ENCODE data around the gene EPB41L1.

Gene EPB41L1

DNA sequence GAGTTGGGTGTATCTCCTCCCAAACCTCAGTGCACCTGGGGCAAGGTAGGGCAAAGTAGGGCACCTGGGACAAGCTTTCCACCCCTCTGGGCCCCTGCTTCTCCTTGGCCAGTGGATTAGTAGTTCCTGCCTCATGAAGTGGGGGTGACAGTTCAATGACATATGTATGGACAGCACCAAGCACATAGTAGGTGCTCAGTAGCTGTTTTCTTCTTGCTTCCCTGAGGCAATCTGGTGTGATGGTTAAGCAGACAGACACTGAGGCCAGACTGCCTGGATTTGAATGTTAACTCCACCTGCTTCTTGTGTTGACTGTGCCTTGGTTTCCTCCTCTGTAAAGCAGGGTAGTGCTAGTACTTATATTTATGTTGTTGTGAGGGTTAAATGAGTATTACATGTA is 25.8 kb downstream of the EPB41L1 start:
- no peak overlapping the region for H3K4me3 ChIP-seq (ENCODE audit: low read depth, low read length)
- no peak for DNase-seq (ENCODE audit: low read depth)

DNA sequence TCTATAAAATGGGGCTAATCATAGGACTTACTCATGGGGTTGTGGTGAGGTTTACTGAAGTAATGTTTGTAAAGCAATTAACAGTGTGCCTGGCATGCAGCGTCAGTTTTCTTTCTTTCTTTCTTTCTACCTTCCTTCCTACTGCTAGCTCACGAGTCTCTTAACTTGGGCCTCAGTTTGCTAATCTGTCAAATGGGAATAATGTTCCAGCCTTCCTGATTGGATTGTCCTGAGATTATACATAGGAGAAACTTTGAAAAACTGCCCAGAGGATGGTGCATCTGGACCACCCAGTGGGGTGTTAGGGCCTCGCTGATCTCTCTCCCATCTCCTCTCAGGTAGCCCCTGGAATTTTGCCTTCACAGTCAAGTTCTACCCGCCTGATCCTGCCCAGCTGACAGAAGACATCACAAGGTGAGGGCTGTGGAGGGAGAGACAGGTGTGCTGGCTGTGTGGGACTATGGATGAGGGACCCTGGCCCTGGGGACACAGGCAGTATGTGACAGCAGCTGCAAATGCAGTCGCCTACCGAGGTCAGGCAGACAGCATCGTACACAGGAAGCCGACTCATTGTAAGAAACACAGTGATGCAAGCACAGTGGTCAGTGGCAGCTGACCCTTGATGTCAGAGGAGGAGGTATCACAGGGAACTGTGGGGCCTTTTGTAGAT is 27.5 kb downstream of the EPB41L1 start:
- H3K4me3 ChIP-seq (ENCODE audit: low read depth, low read length), result no peak overlapping the region
- DNase-seq (ENCODE audit: low read depth), result peak; percentile 44

DNA sequence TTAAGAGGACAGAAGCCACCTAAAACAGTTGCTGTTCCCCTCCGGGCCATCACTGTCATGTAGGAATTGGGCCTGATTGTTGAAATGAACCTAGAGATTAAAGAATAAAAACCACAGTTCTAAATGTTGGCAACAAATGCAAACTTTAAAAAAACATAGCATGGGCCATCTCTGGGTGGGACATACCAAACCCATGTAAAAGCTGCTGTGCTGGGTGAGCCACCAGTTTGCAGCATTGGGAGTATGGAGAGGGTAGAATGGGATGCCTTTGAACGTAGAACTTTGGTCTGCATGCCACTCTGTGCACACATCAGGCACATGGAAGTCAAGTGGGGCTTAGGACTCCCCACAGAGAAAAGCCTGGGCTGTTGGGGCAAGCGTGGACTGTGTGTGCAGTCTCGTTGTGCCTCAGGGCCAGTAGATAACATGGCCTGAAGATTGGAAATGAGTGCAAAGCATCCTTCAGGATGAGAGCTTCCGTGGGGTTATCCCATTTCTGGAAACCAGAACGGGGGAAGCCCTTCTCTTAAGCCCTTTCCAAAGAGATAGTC is 28.1 kb downstream of the EPB41L1 start:
- H3K4me3 ChIP-seq (ENCODE audit: low read depth, low read length), result no peak overlapping the region
- no peak for DNase-seq (ENCODE audit: low read depth)

DNA sequence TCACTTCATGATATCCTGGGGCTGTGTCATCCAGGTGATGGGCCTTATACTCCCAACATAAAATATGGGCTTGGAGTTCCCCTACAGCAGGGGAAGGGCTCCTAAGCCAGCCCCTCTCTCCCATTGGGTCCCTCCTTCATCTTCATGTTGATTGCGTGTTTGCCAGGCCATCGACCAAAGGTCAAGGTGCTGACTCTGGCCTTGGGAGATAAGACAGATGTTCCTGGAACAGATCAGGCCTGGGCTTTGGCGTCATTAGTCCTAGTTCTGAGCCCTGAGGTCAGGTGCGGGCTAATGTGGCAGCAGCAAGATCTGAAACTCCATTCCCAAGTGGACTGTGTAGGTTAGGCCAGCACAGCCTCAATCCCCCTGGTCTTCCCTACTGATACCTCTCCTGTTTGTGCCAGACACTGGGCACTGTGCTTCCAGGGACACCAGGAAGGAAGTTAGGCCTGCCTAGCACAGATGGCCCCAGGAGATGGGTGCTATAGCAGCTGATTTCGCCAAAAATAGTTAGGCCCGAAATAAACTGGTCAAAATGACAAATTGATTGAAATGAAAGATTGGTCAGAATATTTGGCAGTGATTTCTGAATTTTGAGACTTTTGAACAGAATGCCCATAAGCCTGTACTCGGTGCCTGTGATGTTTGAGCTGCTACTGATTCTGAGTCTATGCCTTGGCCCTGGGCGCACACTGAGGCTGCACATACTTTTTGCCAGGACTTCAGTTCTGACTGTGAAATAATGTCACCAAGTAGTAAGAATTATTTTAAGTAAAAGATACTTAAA is 28.8 kb downstream of the EPB41L1 start:
- H3K4me3 ChIP-seq (ENCODE audit: low read depth, low read length), result no peak overlapping the region
- no peak for DNase-seq (ENCODE audit: low read depth)

DNA sequence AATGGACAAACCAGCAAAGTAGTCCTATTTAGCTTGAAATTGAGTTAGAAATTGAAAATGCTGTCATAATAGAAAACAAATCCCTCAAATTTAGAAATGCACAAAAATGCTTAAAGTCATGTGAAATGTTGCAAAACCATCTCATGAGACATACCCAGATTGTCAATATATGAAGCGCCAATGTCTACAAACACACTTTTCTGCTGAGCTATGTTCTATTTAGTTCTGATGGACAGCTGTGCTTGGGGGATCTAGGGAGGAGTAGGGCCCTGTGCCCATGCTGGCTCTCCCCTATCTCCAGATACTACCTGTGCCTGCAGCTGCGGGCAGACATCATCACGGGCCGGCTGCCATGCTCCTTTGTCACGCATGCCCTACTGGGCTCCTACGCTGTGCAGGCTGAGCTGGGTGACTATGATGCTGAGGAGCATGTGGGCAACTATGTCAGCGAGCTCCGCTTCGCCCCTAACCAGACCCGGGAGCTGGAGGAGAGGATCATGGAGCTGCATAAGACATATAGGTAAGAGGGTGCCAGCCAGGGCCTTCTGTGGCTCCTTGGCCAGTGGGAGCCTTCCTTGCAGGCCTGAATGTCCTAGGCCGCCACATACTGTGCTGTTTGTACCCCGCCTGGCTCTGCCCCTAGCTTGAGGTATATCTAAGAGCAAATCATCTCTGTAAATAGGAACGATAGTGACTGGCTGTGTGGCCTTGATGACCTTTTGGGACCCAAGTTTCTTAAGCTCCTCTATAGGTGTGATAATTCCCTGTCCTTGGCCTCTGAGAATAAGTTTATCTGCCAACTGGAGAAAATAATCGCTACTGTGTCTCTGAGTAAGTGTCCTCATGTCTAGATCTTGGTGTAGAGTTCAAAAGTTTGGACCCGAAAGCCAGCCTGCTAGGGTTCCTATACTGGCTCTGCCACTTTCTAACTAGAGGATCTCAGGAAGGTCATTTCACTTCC is 30.6 kb downstream of the EPB41L1 start:
- no peak overlapping the region for H3K4me3 ChIP-seq (ENCODE audit: low read depth, low read length)
- DNase-seq (ENCODE audit: low read depth), result no peak

DNA sequence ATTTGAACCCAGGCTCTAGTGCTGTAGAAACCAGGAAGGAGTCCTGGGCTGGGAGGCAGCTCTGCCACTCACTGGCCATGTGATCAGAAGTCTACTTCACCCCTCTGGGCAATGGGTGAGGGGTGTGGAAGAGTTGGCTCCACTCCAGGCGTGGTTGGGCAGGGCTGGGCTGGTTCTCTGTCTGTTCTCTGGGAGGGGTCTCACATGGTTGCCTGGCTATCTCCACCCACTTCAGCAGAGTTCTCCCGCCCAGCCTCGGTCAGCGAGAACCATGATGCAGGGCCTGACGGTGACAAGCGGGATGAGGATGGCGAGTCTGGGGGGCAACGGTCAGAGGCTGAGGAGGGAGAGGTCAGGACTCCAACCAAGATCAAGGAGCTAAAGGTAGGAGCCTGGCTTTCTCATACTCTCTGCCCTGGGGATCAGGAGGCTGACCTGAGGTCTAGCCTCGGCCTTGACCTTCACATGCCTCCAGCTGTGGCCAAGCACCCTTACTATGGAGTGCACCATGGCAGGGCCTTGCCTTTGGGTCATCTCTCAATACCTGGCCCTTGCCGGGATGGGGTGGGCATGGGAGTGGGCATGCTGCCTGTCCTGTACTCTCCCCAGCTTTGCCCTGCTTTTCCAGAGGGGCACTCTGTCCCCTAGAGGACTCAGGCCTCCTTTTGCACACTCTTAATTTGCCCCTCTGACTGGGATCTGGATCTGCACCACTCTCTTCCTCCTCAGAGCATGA is 39.6 kb downstream of the EPB41L1 start:
- no peak overlapping the region for H3K4me3 ChIP-seq (ENCODE audit: low read depth, low read length)
- no peak for DNase-seq (ENCODE audit: low read depth)

DNA sequence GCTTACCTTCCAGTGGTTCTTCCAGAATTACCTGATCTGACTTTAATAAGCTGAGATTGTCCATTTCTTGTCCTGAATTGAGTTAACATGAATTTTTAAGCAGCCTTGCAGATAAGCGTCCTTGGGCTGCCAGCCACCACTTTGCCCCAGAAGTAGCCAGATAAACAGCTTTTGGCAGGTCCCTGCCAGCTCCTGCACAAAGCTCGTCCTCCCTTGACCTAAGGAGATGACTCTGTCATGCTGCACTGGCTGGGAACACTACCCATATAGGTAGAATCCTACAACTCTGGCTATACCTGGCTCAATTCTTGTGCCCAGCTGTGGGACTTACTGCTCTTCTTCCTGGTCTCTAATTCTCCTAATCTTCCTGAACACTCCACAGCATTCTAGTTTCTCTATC is 42.1 kb downstream of the EPB41L1 start:
- H3K4me3 ChIP-seq (ENCODE audit: low read depth, low read length), result no peak overlapping the region
- DNase-seq (ENCODE audit: low read depth), result no peak

DNA sequence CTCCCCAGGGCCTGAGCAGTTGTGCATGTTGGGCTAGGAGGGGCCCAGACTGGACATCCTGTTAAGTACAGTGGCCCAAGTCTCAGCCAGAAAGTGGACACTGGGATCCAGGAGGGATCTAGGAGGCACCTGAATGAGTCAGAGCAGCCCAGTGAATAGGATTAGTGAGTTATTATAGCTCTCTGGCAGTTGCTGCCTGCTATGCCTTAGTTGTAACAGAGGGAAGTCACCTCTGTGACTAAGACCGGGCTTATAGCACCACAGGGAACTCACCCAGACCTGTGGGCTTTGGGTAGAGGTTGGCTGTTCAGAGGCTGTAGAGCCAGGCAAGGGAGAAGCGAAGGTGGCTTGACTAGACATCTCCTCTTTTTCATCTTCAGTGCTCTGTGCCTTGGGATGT is 42.7 kb downstream of the EPB41L1 start:
- DNase-seq (ENCODE audit: low read depth), result no peak
- no peak overlapping the region for H3K4me3 ChIP-seq (ENCODE audit: low read depth, low read length)

DNA sequence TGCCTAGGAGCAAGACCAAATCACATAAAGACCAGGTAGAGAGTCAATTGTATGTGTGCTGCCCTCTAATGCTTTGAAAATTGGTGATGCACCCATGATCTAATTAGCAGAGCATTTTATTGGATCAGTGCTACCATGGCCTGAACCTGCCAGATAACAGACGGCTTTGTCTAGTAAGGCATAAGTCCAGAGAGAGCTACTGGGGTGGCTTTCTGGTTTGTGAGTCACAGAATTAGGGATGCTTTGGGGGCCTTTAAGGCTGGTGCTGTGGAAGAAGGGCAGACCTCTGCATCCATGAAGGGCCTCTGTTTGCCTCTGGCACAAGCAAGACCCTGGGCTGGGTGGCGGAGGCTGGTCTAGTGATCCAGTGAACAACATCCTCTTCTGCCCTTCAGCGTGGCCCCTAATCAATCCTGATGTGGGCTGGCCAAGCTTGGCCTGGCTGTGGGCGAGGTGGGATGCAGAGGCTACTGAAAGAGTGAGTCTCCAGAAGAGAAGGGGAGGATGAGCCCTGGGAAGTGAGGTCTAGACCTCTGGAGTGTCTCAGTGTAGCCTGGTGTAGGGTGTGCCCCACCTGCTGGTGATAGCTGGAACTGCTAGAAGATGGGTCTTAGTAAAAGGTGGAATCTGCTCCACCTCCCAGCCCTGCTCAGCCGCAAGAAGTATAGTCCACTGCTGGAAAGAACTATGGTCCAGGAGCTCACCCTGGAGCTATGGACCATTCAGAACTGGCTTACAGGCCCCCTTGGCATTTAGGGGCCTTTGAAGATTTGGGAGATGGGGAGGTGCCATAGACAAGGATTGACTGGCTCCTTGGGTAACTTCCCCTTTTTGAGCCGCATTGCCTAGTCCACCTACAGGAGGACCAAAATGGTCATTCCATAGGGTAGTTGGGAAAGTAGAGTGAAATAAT is 45.1 kb downstream of the EPB41L1 start:
- DNase-seq (ENCODE audit: low read depth), result peak; percentile 28

DNA sequence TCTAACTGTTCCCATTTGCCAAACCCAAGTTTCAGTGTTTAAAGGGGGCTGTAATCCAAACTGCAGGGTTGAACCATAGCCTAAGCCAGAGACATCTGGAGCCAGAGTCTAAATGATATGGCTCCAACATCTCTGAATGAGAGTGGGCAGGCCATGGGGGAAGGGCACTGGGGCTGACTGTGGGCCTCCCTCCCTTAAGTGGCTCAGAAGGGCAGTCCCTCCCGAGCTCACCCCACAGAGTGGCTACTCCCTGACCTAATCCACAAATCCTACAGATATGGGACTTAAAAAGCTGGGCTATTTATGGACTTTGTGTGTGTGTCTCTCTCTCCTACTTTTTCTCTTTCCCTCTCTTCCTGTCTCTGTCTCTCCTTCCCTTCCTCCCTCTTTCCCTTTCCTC is 45.9 kb downstream of the EPB41L1 start:
- H3K4me3 ChIP-seq (ENCODE audit: low read depth, low read length), result no peak overlapping the region
- no peak for DNase-seq (ENCODE audit: low read depth)

More for the DNA sequence above, 45.1 kb downstream of the EPB41L1 start:
- H3K4me3 ChIP-seq (ENCODE audit: low read depth, low read length), result no peak overlapping the region

DNA sequence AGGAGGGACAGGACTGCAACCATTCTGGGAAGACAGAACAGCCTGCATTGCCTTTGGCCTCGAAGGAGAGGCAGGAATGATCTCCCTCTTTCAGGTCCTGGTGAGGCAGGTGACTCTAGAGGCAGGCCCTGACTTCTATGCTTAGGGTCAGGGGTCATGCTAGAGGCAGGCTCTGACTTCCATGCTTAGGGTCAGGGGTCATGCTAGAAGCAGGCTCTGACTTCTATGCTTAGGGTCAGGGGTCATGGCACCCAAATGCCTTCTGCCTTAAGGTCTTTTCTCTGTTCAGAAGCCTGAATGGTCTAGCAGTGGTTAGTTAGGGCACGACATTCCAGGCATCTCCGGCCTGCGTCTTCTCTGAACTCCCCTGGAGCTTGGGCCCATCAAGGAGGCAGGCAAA is 46.7 kb downstream of the EPB41L1 start:
- no peak overlapping the region for H3K4me3 ChIP-seq (ENCODE audit: low read depth, low read length)
- no peak for DNase-seq (ENCODE audit: low read depth)

DNA sequence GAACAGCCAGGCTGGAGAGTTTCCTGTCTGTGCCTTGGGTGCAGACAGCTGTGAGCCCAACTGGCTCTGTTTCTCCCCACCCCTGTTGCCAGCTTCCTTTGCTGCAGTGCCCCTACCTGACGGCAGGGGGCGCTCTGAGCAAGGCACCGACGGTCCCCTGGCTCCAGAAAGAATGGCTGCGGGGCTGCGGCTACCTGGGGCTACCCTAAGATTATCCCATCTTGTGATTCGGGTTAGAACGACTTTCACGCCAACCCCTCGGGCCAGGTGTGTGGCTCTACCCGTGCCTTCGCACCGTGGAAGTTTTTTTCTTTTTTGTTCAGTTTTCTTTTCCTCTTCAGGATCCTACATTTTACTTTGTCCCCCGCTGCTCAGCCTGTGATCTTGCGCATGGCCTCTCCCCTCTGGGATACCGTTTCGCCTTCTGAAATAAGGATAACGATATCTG is 48.4 kb downstream of the EPB41L1 start:
- DNase-seq (ENCODE audit: low read depth), result no peak
- H3K4me3 ChIP-seq (ENCODE audit: low read depth, low read length), result no peak overlapping the region

DNA sequence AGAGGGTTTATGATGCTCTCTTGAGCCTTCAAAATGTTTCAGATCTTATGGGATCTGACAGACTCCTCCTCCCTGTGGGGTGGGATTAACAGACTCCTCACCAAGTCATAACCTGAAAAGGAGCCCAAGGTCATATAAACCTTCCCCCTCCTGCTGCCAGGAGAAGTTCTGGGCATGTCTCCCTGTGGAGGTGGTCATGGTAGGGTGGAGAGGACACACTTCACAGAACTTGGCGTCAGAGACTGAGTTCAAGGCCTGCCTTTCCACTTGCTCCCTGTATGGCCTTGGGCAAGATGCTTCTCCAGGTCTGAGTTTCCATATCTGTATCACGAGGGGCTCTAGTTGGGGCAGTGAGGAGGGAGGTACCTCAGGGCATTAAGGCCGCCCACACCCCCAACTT is 49.3 kb downstream of the EPB41L1 start:
- DNase-seq (ENCODE audit: low read depth), result no peak
- H3K4me3 ChIP-seq (ENCODE audit: low read depth, low read length), result no peak overlapping the region

DNA sequence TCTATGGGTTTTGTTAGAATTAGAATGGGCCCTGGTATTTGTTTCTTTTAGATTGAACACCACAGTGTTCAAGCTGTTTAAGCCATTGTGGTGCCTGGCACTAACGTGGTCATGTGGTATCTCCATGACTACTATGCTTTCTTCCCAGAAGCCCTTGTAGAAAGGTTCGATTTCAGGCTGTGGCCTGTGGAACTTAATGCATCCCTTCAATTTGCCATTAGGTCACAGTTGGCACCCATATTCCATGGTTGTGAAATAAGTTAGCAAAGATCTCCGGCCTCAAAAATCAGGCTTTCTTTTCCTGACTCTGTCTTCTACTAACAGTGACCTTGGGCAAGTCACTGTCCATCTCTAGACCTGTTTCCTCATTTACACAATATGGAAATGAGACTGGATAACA is 50.5 kb downstream of the EPB41L1 start:
- no peak for DNase-seq (ENCODE audit: low read depth)
- H3K4me3 ChIP-seq (ENCODE audit: low read depth, low read length), result no peak overlapping the region

DNA sequence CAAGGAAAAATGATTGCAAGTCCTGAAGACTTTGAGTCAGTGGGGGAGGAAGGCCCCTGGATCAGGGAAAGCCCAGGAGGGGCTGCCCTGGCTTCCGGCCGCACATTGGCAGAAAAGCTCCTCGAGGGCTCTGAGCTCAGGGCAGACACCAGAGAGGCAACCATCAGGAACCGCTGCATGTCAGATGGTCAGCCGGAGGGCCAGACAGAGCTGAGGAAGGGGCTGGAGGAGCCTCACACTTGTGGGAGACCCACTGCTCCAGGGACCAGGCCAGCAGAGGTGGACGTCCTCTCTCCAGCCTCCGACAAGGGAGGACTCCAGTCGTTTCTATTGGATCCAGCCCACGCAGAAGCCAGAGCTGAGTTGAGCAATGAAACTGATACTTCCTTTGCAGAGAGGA is 51.5 kb downstream of the EPB41L1 start:
- no peak for DNase-seq (ENCODE audit: low read depth)

DNA sequence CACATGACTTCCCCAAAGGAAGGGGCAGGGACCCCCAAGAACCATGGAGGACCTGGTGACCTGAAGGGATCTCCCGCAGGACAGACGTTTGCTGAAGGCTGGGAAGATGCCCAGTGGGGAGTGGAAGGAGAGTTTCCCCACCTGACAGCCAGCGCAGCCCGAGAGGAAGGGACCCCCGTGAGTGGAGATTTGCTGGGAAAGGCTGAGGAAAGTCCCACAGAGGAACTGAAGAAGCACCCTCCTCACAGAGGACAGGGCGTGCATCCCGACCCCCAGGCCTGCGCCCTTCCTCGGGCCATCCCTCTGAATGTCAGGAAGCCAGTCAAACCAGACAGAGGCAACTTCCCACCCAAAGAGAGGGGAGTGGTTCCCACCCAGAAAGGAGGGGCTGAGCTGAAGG is 52.1 kb downstream of the EPB41L1 start:
- no peak overlapping the region for H3K4me3 ChIP-seq (ENCODE audit: low read depth, low read length)
- DNase-seq (ENCODE audit: low read depth), result no peak

More for the DNA sequence above, 51.5 kb downstream of the EPB41L1 start:
- H3K4me3 ChIP-seq (ENCODE audit: low read depth, low read length), result no peak overlapping the region

DNA sequence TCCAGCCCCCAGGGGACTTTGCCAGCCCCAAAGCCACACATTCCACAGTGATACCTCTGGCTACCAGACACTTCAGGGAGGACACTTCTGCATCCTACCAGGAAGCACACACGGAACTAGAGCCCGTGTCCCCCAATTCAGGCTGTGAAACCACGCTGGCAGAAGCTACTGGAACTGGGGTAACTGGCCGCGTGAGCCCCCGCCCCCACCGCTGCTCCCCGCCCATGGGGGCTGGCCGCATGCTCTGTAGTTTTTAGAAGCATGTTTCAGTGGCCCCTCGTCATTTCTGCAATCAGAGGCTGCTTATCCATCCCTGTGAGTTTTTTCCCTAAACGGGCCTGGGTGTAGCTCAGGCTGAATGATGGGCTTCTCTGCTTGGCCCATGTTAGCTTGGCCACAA is 53.1 kb downstream of the EPB41L1 start:
- H3K4me3 ChIP-seq (ENCODE audit: low read depth, low read length), result no peak overlapping the region
- DNase-seq (ENCODE audit: low read depth), result no peak

DNA sequence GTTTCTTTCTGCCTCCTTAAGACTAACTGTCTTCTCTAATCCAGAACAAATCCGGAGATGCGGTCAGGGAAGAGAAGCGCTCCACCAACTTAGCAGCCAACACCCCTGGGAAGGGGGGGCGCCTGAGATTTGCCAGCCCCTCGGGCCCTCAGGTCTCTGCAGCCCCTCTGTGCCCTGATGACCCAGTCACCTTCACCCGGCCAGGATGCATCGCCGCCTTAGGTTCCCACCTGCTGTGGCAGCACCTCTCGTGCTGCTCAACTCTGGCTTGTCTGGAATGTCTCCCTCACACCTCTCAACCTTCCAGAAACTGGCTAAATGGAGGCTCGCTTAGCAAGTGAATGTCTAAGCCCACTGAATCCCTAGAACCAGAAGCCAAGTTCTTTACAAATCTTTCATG is 53.7 kb downstream of the EPB41L1 start:
- H3K4me3 ChIP-seq (ENCODE audit: low read depth, low read length), result no peak overlapping the region
- no peak for DNase-seq (ENCODE audit: low read depth)

All from skeletal muscle cell (primary cell).